Psoas muscle (tissue), 8 donors: ENCODE results near the gene STXBP1. TPM values are rescaled to one million over a fixed set of nuclear protein-coding genes. Genes with fewer than 3 reads are reported as not detected.

ENCODE experiments used
- ATAC-seq, 4 donors: fragments of 200-7000 bp; cut with Tn5 transposase; one replicate each; pipeline ENCODE4 v1.9.1; 2020; ENCODE audit warnings: moderate library complexity in 3 of 4, mild to moderate bottlenecking in 2 of 4
- DNase-seq, 2 donors: peaks; one replicate each; pipeline ENCODE4 v3.0.0-alpha.2; 2020
- H3K27ac ChIP-seq: fragments of 200-600 bp; one replicate; pipeline ENCODE4 v1.8.0; 2022
- H3K27me3 ChIP-seq, 3 donors: fragments of 200-600 bp in 1 of 3; one replicate each; pipeline versions ENCODE4 v1.6.1 to v1.8.0; 2013 to 2022; ENCODE audit warnings: low read length in 2 of 3, mild to moderate bottlenecking in 2 of 3, moderate library complexity in 1 of 3; ENCODE audit not compliant: insufficient read depth in 3 of 3
- H3K36me3 ChIP-seq, 2 donors: fragments of 200-600 bp in 1 of 2; one replicate each; pipeline versions ENCODE4 v1.6.1 to v1.8.0; 2013 to 2022; ENCODE audit warnings: low read depth in 1 of 2, mild to moderate bottlenecking in 1 of 2, moderate library complexity in 1 of 2; ENCODE audit not compliant: insufficient read depth in 1 of 2
- H3K4me1 ChIP-seq: fragments of 200-600 bp; one replicate; pipeline ENCODE4 v1.8.0; 2022
- H3K4me3 ChIP-seq: fragments of 200-600 bp; one replicate; pipeline ENCODE4 v1.8.0; 2022; ENCODE audit warnings: mild to moderate bottlenecking
- H3K9me3 ChIP-seq: fragments of 200-600 bp; one replicate; pipeline ENCODE4 v1.8.0; 2022
- CTCF ChIP-seq: fragments of 200-600 bp; IDR thresholded peaks from one replicate; pipeline ENCODE4 v1.8.0; 2022; ENCODE audit warnings: antibody characterized with exemption
- WGBS, 3 donors: extraction: QIAGEN DNeasy Blood & Tissue Kit; methylation state at CpG; one replicate each; pipeline versions ENCODE4 v1.1.6 to v1.1.7; 2013; 5-methylcytosine and 5-hydroxymethylcytosine counted together
- intact Hi-C, 2 donors: fragments of 100-400 bp; cut with DNase I; formaldehyde crosslinking; loops; one replicate each; pipeline versions ENCODE4 v1.11.0 to v1.14.2; 2022
- polyA plus RNA-seq, 3 donors: library from polyadenylated mRNA; stranded (reverse); fragments of 200-250 nt; gene quantifications; one replicate each; pipeline ENCODE4 v1.2.3, GENCODE V29; 2013
- total RNA-seq, 4 donors: library from RNA; stranded (reverse); fragmentation: NEBNext Ultra II Directional in 2 of 4; extraction: Animal tissue kit (Norgen Biotek cat#: 25700) in 2 of 4; gene quantifications; one replicate each; pipeline versions ENCODE4 v1.2.1 to v1.2.4, GENCODE V29; 2021 to 2023
- donor health status: healthy with polysubstance abuse.
- donor health status: DM: no; HTN: no; CAD: no; lungs with moderate emphysema.
- donor health status: Bipolar disorder and iron deficiency.
- donor health status: healthy.
- donor health status: DM: yes; HTN: yes; CAD: no.
- donor health status: DM: no; HTN: no; CAD: no.
- donor health status: DM: no; HTN: no; CAD: no.
- donor health status: DM: yes; HTN: yes; CAD: no.

STXBP1 gene
- total and polyA plus RNA-seq, 7 donors: 2.8 to 12.3 (median 6.7) TPM

DNA sequence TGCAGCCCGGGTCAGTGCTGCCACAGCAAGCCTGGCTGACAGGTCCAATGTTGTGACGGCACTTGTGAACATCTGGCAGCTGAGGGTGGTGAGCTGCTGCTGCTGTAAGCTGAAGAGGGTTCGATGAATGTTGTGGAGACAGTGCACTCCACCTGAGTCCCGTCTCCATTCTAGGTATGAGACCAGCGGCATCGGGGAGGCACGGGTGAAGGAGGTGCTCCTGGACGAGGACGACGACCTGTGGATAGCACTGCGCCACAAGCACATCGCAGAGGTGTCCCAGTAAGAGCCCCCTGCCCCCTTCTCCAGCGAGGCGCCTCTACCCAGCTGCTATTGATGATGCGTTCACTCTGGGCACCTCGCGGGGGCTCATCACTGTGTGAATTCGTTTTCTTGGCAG is 55.8 kb downstream of the STXBP1 start:
- intact Hi-C loops: no loop called here

DNA sequence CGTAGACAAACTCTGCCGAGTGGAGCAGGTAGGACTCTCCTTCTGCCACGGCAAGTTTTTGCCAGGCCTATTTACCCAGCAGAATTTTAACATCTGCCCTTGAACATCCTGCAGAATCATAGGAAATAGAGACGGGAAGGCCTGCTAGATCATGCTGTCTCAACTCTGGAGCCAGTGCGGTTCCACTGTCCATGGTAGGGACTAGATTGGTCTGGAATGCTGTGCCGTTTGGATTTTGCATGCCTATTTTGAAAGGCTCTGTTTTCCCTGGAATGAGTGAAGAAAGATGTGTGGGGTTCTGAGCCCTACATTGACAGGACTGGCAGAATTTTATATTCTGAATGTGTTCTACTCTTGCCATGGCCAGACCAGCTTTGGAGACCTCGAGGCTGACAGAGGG is 61.2 kb downstream of the STXBP1 start:
- Histone ChIP-seq H3K9me3 (no peaks in the 10 kb centered on the region), H3K27ac (no peak overlapping the region), H3K4me1 (peaks cover 4% of the 10 kb centered on the region), H3K36me3 (peaks cover 0 to 71% of the 10 kb centered on the region in 2 donors), H3K4me3 (no peak overlapping the region), H3K27me3 (no peaks in the 10 kb centered on the region)
- DNase-seq: no peak
- TF ChIP-seq CTCF: no peak
- no peak for ATAC-seq
- 84 to 86% (median 86%) methylated on average over 7 of the region's 7 CpGs for WGBS, 3 donors
- intact Hi-C loops: loop anchor here in 1 of 2 donors (5.0 kb wide), 1 partner anchor 56 kb away; no protein-coding TSS in a partner anchor

More for the DNA sequence above, 55.8 kb downstream of the STXBP1 start:
- WGBS, 3 donors: 77 to 84% (median 79%) methylated on average over 18 of the region's 18 CpGs
- Histone ChIP-seq H3K4me3 (no peak overlapping the region), H3K4me1 (no peaks in the 10 kb centered on the region), H3K27me3 (no peaks in the 10 kb centered on the region), H3K9me3 (no peaks in the 10 kb centered on the region), H3K36me3 (peaks cover 0 to 65% of the 10 kb centered on the region in 2 donors), H3K27ac (no peak overlapping the region)
- no peak for TF ChIP-seq CTCF
- DNase-seq (no peak), ATAC-seq (no peak)

GRCh38 chr9:127676638-127677037 is 64.6 kb downstream of the STXBP1 start:
- no peak for TF ChIP-seq CTCF
- DNase-seq (no peak), ATAC-seq (peak; percentile 87 to 94 (median 88))
- 64 to 71% (median 68%) methylated on average over 12 of the region's 12 CpGs for WGBS, 3 donors
- intact Hi-C loops: no loop called here
- Histone ChIP-seq H3K36me3 (peaks cover 0 to 78% of the 10 kb centered on the region in 2 donors), H3K4me1 (peaks cover 4% of the 10 kb centered on the region), H3K27ac (no peak overlapping the region), H3K27me3 (no peaks in the 10 kb centered on the region), H3K9me3 (no peaks in the 10 kb centered on the region), H3K4me3 (no peak overlapping the region)

DNA sequence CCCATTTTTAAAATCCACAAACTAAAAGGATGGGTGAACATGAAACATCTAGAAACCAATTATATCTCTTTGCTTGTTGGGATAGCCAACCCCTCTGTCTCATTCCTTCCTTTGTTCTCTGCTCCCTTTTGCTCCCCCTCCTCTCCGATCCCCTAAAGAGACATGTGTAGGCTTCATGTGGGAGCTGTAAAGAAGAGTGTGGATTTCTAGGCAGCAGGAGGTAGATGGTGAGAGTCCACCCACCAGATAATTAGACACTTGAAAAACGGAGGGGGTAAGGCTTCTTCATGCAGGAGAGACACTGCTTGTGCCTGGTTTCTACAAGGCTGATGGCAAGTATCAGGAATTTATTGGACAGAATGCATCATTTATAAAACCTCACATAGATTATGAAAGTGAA is 67.4 kb downstream of the STXBP1 start:
- DNase-seq (no peak), ATAC-seq (no peak)
- no peak overlapping the region for H3K4me3 ChIP-seq
- 86 to 95% (median 90%) methylated on average over 2 of the region's 2 CpGs for WGBS, 3 donors
- H3K27ac ChIP-seq: no peak overlapping the region
- H3K9me3 ChIP-seq: no peaks in the 10 kb centered on the region
- H3K27me3 ChIP-seq: no peaks in the 10 kb centered on the region
- no peak for TF ChIP-seq CTCF
- H3K36me3 ChIP-seq: peaks cover 0 to 57% of the 10 kb centered on the region in 2 donors
- intact Hi-C loops: no loop called here
- peaks cover 14% of the 10 kb centered on the region for H3K4me1 ChIP-seq

DNA sequence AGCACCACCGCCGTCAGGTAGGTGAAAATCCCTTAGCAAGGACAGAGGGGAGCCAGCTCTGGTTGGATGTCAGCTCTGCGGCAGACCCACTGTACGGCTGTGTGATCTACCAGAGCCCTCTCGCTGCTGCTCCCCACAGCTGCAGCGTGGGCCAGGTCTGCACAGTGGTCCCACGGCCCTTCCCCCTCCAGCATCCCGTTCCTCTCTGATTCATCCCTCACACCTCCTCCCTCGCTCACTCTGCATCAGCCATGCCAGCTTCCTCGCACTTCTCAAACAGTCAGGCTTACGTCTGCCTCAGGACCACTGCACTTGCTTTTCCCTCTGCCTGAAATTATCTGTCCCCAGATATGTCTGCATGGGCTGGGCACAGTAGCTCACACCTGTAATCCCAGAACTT is 68.1 kb downstream of the STXBP1 start:
- no peaks in the 10 kb centered on the region for H3K9me3 ChIP-seq
- no peak for DNase-seq
- intact Hi-C loops: no loop called here
- H3K4me1 ChIP-seq: peaks cover 14% of the 10 kb centered on the region
- ATAC-seq: no peak
- H3K27me3 ChIP-seq: no peaks in the 10 kb centered on the region
- H3K4me3 ChIP-seq: no peak overlapping the region
- TF ChIP-seq CTCF: no peak
- H3K36me3 ChIP-seq: peaks cover 0 to 56% of the 10 kb centered on the region in 2 donors
- WGBS, 3 donors: 91 to 97% (median 91%) methylated on average over 11 of the region's 11 CpGs
- no peak overlapping the region for H3K27ac ChIP-seq
